GM21786 (cell line): ENCODE results near the gene LGR5.

Experiments
- ATAC-seq: cut with Tn5 transposase; IDR thresholded peaks from one replicate; pipeline ENCODE4 v1.9.1; 2021; ENCODE audit not compliant: unreplicated experiment

The LGR5 gene

DNA sequence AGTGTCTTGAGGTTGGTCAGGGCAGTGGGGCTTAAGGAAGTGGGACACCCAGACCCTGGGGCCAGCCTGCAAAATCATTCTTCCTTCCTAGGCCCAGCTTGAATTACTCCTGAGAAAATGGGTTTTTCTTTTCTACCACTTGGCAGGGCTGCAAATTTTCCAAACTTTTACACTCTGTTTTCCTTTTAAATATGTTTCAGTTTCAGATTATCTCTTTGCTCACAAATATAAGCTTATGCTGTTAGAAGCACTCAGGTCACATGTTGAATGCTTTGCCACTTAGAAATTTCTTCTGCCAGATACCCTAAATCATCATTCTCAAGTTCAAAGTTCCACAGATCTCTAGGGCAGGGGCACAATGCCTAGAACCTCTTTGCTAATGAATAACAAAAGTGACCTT, 2.9 kb upstream of the LGR5 start:
- no peak for ATAC-seq

DNA sequence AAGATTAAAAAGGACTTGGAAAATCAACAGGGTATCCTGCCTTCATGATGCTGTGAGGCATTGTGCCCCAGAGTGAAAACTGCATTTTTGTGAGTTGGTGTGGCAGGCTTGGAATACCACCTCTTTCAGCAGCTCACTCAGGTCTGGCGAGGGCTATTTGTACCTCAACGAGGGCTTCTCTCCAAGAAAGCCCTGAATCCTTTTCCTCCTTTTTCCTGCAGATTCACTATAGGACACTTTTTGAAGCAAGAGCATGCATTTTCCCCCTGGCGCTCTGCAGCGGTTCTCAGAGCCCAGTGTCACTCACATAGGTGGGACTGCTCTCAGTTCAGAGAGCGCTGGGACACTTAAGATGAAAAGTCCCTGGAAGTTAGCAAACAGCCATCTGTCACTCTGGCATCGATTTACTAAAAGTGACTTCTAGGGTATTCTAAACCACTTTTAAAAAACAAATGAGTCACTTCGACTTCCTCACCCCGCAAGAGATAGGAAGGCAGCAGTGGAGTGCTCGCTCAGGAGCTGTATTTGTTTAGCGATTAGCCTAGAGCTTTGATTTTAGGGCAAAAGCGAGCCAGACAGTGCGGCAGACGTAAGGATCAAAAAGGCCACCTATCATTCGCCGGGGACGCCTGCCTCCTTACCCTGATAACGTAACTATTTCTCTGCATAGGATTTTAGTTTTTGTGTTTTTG, 782 bp upstream of the LGR5 start:
- ATAC-seq: no peak

DNA sequence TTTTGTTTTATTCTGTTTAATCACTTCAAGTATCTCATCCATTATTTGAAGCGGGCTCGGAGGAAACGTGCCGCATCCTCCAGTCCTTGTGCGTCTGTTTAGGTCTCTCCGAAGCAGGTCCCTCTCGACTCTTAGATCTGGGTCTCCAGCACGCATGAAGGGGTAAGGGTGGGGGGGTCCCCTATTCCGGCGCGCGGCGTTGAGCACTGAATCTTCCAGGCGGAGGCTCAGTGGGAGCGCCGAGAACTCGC, 311 bp upstream of the LGR5 start:
- no peak for ATAC-seq

DNA sequence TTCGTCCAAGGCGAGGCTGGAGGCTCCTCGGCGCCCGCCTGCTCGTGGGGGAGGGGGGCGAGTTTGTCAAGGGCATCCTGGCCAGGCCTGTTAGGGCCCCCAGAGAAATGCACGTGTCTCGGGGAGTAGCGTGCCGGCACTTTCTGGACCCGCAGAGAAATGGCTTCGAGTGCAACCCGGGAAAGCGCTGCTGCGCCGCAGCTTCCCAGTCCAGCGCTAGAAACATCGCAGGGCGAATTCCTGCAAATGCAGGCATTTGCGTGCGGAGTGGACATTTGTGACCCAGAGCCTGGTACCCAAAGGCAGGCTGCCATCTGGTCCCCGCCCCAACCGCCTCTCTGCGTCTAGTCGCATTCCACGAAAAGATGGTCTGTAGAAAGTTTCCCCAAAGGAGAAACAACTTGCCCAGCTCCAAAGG, 756 bp downstream of the LGR5 start:
- no peak for ATAC-seq

DNA sequence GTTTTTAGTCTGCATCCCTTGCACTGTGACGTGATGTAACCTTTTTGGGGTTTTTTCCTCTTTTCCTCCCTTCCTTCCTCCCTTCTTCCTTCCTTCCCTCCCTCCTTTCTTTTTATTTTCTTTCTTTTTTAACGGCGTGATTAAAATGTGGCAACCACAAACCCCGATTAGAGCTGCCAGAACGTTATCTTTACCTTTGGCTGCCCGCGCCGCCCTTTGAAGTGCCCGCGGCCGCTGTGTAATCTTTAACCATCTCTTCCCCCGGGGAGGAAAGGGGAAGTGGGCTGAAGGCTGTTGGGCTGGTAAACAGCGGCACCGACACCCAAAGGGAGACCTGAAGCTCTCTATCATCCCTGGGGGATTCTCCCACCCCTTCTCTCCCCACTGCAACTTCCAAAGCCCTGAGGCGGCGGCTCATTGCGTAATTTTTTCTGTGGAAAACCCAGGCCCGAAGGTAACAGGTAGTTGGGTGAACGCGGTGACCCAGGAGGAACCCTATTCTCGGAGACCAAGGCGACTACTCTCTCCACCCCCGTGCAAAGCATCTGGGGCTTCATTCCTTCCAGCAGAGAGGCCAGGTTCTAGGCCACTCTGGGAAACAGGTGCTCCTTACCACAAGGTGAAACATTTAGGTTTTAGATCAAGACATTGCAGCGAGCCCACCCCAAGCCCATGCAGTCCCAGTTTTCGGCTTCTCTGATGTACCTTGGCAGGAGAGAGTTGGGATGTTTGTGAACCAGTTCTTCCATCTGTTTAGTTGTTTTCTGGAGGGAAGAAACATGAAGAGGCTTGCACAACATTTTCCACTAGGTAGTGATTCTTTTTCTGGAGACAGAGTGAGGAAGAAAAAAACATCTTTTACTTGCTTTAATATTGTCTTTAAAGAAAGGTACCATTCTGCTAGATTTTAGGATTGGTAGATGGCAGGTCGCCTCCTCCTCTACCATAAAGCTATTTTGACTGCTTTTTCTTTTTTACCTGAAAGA, 1.5 kb downstream of the LGR5 start:
- peak; percentile 64 for ATAC-seq

DNA sequence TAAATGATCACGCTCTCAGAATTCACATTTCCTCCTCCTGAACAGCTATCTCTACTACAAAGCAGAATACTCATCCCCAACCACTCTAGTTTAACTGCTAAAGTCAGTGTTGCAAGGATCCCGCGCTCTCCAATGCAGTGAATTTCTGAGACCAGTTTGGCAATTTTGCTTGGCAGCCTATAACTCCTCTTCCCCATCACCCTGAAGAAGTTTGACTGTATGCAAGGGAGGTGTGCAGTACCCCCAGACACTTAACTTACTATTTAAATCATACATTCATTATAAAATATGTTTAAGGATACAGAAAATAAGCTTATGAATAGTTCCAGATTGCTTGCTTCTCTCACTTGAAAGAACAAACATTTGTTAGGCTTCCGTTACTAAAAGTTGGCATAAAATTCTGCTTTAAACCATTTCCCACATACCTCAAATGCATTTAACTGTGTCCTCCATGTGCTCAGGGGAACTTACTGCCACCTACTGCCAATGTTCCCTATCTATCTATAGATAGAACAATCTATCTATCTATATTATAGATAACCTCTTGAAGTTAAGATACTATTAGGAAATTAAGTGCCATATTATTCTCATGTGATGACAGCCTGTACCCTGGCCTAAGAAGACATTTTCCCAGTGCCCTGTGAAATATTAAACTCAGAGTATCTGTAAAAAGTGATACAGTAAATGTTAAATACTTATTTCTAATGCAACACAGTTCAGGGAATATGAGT, 2.4 kb downstream of the LGR5 start:
- no peak for ATAC-seq

DNA sequence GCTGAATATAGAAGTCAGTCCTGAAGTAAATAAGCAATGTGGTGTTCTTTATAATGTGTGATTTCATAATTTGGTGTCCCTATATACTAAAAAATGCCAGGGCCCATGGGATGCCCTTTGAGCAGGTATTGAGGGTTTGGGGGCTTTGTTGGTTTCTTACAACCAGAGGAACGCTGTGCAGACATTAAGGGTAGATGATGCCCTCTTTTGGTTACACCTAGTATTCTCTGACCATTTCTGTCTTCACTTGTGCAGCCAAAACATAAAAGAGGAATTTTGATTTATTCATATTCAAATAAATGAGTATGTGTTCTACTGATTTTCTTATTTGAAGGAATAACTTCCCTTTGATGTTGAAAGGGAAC, 3.0 kb downstream of the LGR5 start:
- no peak for ATAC-seq

DNA sequence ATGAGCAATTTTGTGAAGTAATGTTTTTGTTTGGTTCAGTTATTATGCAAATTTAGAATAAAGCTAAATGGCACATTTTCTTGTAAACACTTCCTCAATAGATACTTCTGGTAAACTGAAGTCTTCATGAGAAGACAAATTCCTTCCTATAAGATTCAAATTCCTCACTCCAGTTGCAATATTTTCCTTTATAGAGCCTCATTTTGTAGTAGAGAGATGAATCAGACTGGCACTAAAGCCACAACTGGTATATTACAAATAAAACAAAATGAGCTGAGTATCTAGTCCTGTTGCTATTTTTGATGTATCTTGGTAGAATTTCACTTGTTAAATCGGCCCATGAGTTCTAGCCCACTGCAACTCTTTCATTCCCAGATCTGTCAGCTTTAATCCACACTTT, 5.5 kb downstream of the LGR5 start:
- no peak for ATAC-seq

DNA sequence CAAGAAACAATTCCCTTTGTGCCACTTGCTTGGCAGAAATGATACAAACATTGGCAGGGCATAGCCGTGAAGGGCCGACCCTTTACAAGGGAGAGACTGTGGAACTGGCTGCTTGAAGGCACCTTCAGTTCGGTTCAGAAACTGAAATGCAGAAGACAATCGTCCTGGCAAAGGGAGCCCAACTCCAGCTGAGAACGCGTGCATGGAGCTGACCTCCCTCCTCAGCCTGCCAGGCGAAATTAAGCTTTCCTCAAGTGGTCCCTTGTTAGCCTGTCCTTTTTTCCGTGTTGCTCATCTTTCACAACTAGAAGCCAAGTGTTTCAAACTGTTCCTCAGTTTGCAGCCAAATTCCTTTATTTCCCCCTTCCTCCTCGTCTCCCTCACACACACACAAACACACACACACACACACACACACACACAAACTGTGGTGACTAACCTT, 8.1 kb downstream of the LGR5 start:
- no peak for ATAC-seq

DNA sequence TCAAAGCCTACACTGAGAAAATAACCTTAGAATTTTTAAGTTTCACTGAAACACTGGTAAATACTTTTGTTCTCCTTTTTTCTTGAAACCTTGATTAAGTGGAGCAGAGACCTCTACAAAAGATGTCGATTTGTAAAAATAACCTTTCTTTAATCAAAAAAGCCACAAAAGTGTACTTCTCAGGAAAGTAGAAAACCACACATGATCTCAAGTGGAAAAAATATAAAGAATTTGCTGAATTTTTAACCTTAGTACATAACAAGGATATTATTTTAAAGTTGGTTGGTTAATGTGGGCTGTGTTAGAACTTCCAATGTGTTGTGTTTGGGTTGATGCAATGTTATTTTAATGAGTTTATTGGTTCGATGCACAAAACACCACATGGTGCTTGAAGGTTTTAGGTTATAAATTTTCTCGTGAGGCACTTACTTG, 8.6 kb downstream of the LGR5 start:
- ATAC-seq: no peak

DNA sequence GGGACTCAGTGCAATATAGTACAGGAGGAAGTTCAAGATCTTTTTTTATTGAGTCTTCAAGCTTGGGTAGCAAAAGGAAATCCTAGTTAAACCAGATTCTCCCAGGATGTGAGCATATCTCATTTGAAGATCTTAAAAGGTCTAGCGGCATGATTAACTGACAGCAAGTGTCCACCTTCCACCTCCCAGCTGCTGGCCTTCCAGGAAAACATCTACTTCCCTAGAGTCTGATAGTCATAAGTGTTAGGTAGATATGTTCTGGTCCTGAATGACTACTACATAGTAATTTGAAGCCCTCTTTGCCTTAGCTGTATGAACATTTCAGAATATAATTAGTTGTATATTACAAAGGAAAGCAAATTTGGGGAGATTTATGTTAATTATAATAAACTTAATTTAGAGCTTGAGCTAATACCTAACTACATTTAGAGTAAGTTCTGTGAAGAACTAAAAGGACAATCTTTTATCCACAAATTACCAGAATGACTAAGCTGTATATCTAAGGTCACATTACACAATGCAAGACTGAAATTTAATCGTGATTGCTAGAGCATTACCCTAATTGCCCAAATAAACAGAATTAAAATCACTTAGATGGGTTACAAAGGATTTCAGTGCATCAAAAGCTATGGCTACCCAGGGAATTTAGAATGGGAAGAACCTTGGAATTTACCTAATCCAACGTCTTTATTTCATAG, 9.9 kb downstream of the LGR5 start:
- no peak for ATAC-seq

DNA sequence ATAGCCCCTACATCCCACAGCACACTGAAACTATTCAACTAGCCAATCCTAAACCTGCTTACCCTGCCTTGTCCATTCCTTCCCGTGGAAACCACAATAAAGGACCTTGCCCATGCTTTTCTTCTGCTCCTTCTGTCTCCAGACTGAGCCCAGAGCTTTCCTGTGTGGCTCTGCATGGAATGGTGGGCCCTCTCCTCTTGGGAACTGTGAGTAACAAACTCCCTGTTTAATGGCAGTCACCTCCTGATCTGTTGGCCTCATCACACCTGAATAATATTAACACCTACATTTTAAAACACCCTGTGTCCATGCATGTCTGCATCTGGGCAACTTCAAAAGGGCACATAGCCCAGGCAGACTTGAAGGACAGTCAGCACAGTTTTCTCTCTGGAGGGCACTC, 12.4 kb downstream of the LGR5 start:
- ATAC-seq: no peak

DNA sequence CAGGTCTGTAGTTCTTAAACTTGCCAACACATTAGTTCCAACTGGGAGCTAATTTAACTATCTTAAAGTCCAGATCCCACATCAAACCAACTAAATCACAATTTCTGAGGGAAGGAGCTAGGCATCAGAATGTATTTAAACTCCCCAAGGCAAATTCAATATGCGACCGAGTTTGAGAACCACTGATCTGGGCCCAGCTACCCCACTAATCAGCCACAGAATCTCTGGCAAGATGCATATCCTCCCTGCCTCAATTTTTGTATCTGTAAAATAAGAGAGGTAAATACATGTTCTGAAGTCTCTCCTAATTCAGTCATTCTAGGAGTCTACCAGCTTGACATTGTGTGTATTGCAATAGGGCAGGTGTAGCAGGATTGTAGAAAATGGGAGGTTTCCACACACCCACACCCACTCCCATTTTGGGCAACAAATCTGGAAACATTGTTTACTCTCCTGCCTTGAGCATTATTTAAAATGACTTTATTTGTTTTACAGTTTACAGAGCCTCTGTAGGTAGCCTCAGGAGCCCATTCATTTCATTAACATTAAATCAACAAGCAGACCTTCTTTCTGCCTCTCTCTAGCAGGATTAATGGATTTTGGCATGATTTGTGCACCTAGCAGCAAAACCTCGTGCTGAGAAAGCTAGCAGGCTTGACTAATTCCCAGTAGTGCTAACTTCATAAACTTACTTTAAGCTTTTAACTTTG, 15.6 kb downstream of the LGR5 start:
- no peak for ATAC-seq

DNA sequence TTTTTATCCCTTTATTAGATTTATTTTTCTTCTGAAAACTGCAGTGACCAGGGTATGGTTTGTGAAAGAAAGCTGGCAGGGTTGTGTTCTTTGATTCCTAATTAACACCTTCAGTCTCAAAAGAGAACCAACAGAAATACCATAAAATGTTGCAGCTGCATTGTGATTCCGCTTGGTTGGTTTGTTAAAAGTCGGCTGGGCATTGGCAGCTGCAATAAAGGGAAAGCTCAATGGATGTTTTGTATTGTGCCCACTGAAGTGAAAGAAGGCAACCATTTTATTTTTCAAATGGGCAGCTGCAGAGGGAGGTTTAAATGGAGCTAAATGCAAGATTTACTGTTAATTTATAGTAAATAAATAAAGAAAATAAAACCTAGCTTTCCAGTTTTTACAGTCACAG, 16.7 kb downstream of the LGR5 start:
- ATAC-seq: no peak

DNA sequence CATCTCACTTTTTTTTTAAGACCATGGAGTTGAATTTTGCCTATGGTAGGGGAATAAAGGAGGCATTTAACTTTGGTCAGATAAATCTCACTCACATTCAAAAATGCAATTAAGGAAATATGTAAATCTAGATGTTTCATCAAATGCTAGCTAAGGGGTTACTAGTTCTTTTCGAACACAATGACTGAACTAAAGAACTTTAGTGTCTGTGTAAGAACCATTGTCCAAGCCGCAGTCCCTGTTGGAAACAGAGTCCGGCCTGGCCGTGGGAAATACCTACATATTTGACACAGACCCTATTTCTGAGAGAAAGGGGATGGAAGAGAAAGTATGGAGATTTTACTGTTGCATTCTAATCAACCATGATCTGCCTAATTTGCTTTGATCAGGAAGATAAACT, 17.4 kb downstream of the LGR5 start:
- ATAC-seq: no peak

DNA sequence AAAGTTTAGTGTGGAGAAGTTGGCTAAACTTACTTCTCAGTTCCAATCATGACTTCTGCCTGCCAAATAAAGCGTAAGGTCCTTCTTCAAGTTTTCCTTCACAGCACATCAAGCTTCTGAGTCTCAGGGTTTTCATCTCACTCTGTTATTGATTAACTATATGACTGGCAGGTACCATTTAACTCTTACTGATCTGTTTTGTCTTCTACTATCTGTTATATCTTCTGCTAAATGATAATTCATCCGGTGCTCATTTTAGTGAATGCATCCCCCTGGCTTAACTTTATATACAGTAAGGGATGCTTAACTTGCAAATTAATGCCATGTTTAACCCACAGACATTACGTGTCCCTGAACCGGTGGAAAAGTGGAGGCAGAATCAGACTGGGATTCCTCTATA, 20.7 kb downstream of the LGR5 start:
- no peak for ATAC-seq

DNA sequence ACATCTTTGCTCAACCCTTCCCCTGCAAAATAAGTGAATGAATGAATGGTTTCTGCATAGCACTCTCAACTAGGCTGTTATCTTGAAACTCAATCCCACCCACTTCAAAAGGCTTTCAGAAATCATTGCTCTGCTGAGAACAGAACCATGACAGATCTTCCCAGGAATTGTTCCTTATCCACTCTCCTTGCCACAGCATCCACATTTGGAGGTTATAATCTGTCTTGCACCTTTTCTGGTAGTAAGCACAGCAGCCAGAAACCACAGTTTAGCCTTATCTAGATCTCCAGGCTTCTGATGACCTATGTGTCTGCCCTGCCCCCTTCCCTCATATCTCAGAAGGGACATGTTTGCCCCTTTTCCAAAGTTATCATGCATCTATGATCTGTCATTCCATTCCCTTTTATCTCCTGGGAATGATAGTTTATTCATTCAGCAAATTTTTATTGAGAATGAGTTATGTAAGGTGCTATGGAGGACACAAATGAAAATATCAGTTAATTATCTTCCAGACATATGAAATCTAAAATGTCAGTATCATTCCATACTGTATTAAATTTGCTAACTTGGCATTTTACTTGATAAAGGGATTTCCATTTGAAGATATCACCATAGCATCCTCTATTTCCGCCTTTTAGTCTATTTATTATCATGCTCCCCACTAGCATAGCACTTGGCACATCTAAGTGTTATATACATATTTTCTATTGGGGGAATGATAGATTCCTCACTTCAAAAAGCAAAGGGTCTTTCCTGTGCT, 21.4 kb downstream of the LGR5 start:
- ATAC-seq: no peak

DNA sequence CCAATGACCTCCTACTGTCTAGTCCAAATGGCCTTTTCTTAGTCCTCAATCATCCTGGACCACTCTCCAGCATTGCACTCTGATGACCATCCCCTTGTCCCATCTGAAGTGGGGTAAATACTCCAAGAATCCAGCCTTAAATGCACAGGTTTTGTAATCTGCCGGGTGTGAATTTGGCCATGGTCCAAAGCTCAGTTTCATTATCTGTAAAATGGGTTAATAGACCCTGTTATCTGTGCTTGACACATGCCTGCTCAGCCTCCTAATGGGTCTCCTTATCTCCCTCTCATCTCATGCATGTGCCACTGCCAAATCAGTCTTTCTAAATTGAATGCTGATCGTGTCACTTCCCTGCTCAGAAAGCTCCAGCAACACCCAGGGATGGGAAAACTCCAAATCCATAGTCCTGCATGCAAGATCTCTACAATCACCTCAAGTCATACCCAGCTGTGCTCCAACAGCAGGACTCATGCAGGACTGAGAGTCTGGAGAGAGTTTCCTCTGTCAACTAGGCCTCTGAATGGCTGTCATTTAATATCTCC, 22.3 kb downstream of the LGR5 start:
- ATAC-seq: no peak

DNA sequence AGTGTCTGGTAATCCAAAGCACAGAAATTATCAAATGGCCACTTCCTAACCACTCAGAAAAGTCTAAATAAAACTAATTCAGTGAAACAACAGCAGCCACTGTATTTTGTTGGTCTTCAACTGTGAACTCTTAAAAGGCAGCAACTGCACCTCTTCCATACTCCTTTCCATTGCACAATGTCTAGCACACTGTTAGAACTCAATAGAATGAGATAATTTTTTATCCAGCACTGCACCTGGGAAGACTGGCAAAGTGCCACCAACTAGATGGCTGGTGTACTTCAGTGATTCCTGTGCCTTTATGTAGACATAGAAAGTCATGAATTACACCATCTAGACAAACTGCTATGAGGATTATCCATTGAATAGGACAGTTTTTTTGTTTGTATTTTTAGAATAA, 26.2 kb downstream of the LGR5 start:
- ATAC-seq: no peak

DNA sequence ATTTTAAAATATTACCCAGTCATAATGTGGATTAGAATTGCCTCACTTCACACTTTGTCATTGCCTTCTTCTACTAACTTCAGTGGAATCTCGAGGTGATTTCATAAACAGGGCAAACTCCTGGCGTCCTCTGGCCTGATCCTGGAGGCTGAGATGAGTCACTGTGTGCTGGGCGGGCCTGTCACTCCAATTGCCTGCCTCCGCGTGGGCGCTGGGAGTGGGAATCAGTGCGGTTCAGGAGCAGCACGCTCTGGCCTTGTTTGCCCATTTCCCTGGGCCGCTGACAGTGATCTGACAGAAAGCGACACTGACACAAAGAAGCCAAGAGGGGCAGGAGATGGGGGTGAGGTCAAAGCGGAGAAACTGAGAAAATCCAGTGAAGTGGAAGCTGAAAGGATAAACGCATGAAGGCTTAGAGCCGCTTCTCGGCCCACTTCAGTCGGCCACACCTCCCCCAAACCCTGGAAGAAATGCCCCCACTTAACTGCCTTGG, 29.7 kb downstream of the LGR5 start:
- ATAC-seq: no peak
